Colon (tissue), 2 donors: ENCODE results near the gene RECQL5.

ENCODE experiments used
- FAIRE-seq: peaks from 2 replicates; lab custom pipeline; 2012; peaks lifted over from hg19 to GRCh38; lab: Jason Lieb, UNC
- donor health status: control.
- donor health status: control.

RECQL5 gene

GRCh38 chr17:75688209-75688825 is 21.4 kb upstream of the RECQL5 start:
- FAIRE-seq = no peak

GRCh38 chr17:75685499-75685898 is 18.5 kb upstream of the RECQL5 start:
- FAIRE-seq = no peak

GRCh38 chr17:75684924-75685323 is 18.0 kb upstream of the RECQL5 start:
- FAIRE-seq = no peak

GRCh38 chr17:75684249-75684648 is 17.3 kb upstream of the RECQL5 start:
- FAIRE-seq = no peak

GRCh38 chr17:75683583-75683982 is 16.6 kb upstream of the RECQL5 start:
- FAIRE-seq = no peak

GRCh38 chr17:75681289-75681688 is 14.3 kb upstream of the RECQL5 start:
- no peak for FAIRE-seq

GRCh38 chr17:75680431-75680830 is 13.5 kb upstream of the RECQL5 start:
- FAIRE-seq = no peak

GRCh38 chr17:75679706-75680211 is 12.8 kb upstream of the RECQL5 start:
- FAIRE-seq = no peak

GRCh38 chr17:75676461-75676860 is 9.5 kb upstream of the RECQL5 start:
- no peak for FAIRE-seq

GRCh38 chr17:75673487-75673886 is 6.5 kb upstream of the RECQL5 start:
- no peak for FAIRE-seq

- no peak for FAIRE-seq
These were observed 5.1 kb upstream of the RECQL5 start for GRCh38 chr17:75672011-75672410.

GRCh38 chr17:75670868-75671267 is 3.9 kb upstream of the RECQL5 start:
- no peak for FAIRE-seq

GRCh38 chr17:75668489-75668888 is 1.5 kb upstream of the RECQL5 start:
- no peak for FAIRE-seq

GRCh38 chr17:75667825-75668224 is 871 bp upstream of the RECQL5 start:
- FAIRE-seq = no peak

- FAIRE-seq = no peak
These were observed 973 bp downstream of the RECQL5 start for GRCh38 chr17:75665981-75666380.

GRCh38 chr17:75664099-75664549 is 2.8 kb downstream of the RECQL5 start:
- no peak for FAIRE-seq

GRCh38 chr17:75662511-75662910 is 4.4 kb downstream of the RECQL5 start:
- no peak for FAIRE-seq

- no peak for FAIRE-seq
These were observed 5.4 kb downstream of the RECQL5 start for GRCh38 chr17:75661531-75661930.

GRCh38 chr17:75658237-75658636 is 8.7 kb downstream of the RECQL5 start:
- FAIRE-seq = no peak

GRCh38 chr17:75654176-75654575 is 12.8 kb downstream of the RECQL5 start:
- no peak for FAIRE-seq

- no peak for FAIRE-seq
These were observed 13.9 kb downstream of the RECQL5 start for GRCh38 chr17:75652934-75653549.

- no peak for FAIRE-seq
These were observed 14.6 kb downstream of the RECQL5 start for GRCh38 chr17:75652341-75652740.

- no peak for FAIRE-seq
These were observed 16.1 kb downstream of the RECQL5 start for GRCh38 chr17:75650874-75651273.

- FAIRE-seq = no peak
These were observed 17.3 kb downstream of the RECQL5 start for GRCh38 chr17:75649687-75650086.
